GM12872 (cell line): ENCODE data around the gene GRK6.

Source experiments
- TF ChIP-seq, protein P1 (sequence below): IDR thresholded peaks from 3 replicates; pipeline ENCODE4 v1.5.1; 2011; ENCODE audit warnings: low read depth, mild to moderate bottlenecking, low read length, moderate library complexity; ENCODE audit not compliant: insufficient read depth

GRK6 gene

DNA sequence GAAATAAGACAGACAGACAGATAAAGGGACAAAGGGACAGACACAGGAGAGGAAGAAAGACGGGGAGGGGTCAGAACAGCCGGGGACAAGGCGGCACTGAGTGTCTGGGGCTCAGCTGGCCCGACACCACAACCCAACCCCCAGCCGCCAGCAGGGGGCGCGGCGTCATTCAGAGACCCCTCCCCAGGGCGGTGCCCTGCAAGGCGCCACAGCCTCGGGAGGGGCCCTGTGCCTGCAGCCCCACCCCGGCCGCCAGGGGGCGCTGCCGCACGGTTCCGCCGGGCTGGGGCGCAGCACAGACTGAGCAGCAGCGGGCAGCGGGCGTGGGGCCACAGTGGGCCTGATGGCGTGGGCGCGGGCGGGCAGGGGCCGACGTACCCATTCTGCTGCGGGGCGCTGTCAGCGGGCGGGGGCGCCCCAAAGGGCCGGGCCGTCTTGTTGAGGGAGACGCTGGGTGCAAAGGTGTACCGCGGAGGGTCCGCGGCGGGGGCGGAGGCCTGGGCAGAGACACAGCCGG, 65.0 kb downstream of the GRK6 start:
- TF ChIP-seq, protein P1, sequence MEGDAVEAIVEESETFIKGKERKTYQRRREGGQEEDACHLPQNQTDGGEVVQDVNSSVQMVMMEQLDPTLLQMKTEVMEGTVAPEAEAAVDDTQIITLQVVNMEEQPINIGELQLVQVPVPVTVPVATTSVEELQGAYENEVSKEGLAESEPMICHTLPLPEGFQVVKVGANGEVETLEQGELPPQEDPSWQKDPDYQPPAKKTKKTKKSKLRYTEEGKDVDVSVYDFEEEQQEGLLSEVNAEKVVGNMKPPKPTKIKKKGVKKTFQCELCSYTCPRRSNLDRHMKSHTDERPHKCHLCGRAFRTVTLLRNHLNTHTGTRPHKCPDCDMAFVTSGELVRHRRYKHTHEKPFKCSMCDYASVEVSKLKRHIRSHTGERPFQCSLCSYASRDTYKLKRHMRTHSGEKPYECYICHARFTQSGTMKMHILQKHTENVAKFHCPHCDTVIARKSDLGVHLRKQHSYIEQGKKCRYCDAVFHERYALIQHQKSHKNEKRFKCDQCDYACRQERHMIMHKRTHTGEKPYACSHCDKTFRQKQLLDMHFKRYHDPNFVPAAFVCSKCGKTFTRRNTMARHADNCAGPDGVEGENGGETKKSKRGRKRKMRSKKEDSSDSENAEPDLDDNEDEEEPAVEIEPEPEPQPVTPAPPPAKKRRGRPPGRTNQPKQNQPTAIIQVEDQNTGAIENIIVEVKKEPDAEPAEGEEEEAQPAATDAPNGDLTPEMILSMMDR: peak; percentile 60

DNA sequence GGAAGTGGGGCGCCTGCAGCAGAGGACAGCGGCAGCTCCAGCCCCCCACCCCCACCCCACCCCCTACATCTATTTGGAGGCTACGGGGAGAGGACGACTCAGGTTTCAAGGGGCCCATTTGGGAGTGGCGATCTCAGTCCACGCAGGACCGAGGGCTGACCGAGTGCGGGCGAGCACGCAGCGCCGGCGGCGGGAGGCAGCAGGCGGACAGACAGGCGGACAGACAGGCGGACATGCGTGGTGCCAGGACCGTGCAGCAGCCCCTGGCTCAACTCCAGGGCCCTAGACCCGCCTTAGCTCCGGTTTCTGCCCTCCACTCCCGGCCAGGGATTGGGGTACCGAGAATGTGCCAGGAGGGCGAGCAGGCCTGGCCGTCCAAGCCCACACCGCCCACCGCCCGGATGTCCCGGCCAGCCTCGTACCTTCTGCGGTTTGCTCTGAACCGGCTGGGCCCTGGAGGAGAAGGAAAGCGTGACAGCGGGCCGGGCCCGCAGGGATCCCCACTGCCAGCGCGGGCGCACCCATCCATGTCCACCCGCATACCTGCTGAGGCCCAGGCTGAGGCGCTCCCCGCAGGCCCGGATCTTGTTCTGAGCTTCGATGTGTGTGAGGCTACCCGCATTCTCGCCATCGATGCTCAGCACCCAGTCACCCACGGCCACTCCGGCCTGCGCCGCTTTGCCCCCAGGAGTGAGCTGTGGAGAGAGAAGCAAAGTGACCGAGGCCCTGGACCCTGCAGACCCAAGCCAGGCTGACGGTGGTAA, 65.7 kb downstream of the GRK6 start:
- TF ChIP-seq, protein P1: no peak
